Measurements from ENCODE around the gene SELENOI.
"Not testable (repeated sequence)": the region's sequence is repeated elsewhere in the genome, so short reads cannot be mapped to it uniquely, and the experiment has no call there.

Gene SELENOI

GRCh38 chr2:26325851-26326250, 20.1 kb upstream of the SELENOI start:
- Histone ChIP-seq H2BK15ac (ENCODE audit: low read depth, poor library complexity, severe bottlenecking) (no peak overlapping the region), H2AK5ac (ENCODE audit: low read length, severe bottlenecking) (no peak overlapping the region), H3K4me1 (ENCODE audit: control insufficient read depth, insufficient read depth, low read depth, low read length) (no peaks in the 10 kb centered on the region), H3K4me2 (ENCODE audit: low read length, poor library complexity, severe bottlenecking) (no peak overlapping the region), H3K18ac (ENCODE audit: low read depth in 1 of 2, low read length in 2 of 2) (no peak overlapping the region), H3K4me3 (ENCODE audit: insufficient read depth in 1 of 2, low read depth in 1 of 2, low read length in 2 of 2) (no peak overlapping the region), H3K27me3 (ENCODE audit: control insufficient read depth in 1 of 2, insufficient read depth in 1 of 2, low read length in 2 of 2) (peaks cover 3 to 6% of the 10 kb centered on the region in 2 experiments), H4K91ac (ENCODE audit: low read length) (no peak overlapping the region), H2AFZ (ENCODE audit: low read depth, low read length) (no peak overlapping the region), H2BK5ac (ENCODE audit: low read depth, low read length, poor library complexity, severe bottlenecking) (no peak overlapping the region), H3K36me3 (ENCODE audit: control insufficient read depth in 1 of 2, insufficient read depth in 2 of 2, low read depth in 1 of 2, low read length in 2 of 2) (no peaks in the 10 kb centered on the region), H3K9me3 (ENCODE audit: control insufficient read depth, low read length) (no peaks in the 10 kb centered on the region), H3K79me1 (replicated peaks; ENCODE audit: low read length, poor library complexity, severe bottlenecking) (no peaks in the 10 kb centered on the region), H3K14ac (ENCODE audit: low read length in 2 of 2) (no peak overlapping the region), H3K9ac (ENCODE audit: low read length) (no peak overlapping the region), H4K8ac (ENCODE audit: low read length) (no peak overlapping the region), H2BK120ac (ENCODE audit: low read depth, low read length) (no peak overlapping the region), H2BK12ac (ENCODE audit: low read length in 2 of 2) (no peak overlapping the region), H3K27ac (ENCODE audit: low read length, poor library complexity, severe bottlenecking) (no peak overlapping the region), H3K4ac (ENCODE audit: low read depth in 1 of 2, low read length in 2 of 2) (no peak overlapping the region), H3K23ac (ENCODE audit: low read length in 2 of 2) (no peak overlapping the region)
- peak; percentile 70 for DNase-seq
- WGBS: 50% methylated on average over 4 of the region's 4 CpGs

- Histone ChIP-seq H3K18ac (ENCODE audit: low read depth in 1 of 2, low read length in 2 of 2) (no peak overlapping the region), H3K9me3 (ENCODE audit: control insufficient read depth, low read length) (no peaks in the 10 kb centered on the region), H4K91ac (ENCODE audit: low read length) (no peak overlapping the region), H2BK5ac (ENCODE audit: low read depth, low read length, poor library complexity, severe bottlenecking) (no peak overlapping the region), H3K9ac (ENCODE audit: low read length) (no peak overlapping the region), H3K23ac (ENCODE audit: low read length in 2 of 2) (no peak overlapping the region), H3K79me1 (replicated peaks; ENCODE audit: low read length, poor library complexity, severe bottlenecking) (no peaks in the 10 kb centered on the region), H3K14ac (ENCODE audit: low read length in 2 of 2) (no peak overlapping the region), H2AK5ac (ENCODE audit: low read length, severe bottlenecking) (no peak overlapping the region), H3K27me3 (ENCODE audit: control insufficient read depth in 1 of 2, insufficient read depth in 1 of 2, low read length in 2 of 2) (no peaks in the 10 kb centered on the region), H3K4ac (ENCODE audit: low read depth in 1 of 2, low read length in 2 of 2) (no peak overlapping the region), H3K27ac (ENCODE audit: low read length, poor library complexity, severe bottlenecking) (no peak overlapping the region), H2BK120ac (ENCODE audit: low read depth, low read length) (no peak overlapping the region), H3K4me2 (ENCODE audit: low read length, poor library complexity, severe bottlenecking) (no peak overlapping the region), H3K4me1 (ENCODE audit: control insufficient read depth, insufficient read depth, low read depth, low read length) (no peaks in the 10 kb centered on the region), H2AFZ (ENCODE audit: low read depth, low read length) (no peak overlapping the region), H2BK15ac (ENCODE audit: low read depth, poor library complexity, severe bottlenecking) (no peak overlapping the region), H4K8ac (ENCODE audit: low read length) (no peak overlapping the region), H3K4me3 (ENCODE audit: insufficient read depth in 1 of 2, low read depth in 1 of 2, low read length in 2 of 2) (no peak overlapping the region), H2BK12ac (ENCODE audit: low read length in 2 of 2) (no peak overlapping the region), H3K36me3 (ENCODE audit: control insufficient read depth in 1 of 2, insufficient read depth in 2 of 2, low read depth in 1 of 2, low read length in 2 of 2) (no peaks in the 10 kb centered on the region)
- no peak for DNase-seq
- WGBS: 100% methylated on average over 1 of the region's 1 CpG
Observed at GRCh38 chr2:26326514-26326913, 19.4 kb upstream of the SELENOI start.

- H3K4me2 ChIP-seq (ENCODE audit: low read length, poor library complexity, severe bottlenecking): no peak overlapping the region
- DNase-seq: peak; percentile 51
- no peak overlapping the region for H2AK5ac ChIP-seq (ENCODE audit: low read length, severe bottlenecking)
Observed at GRCh38 chr2:26327291-26328272, 18.4 kb upstream of the SELENOI start.

GRCh38 chr2:26329083-26329482, 16.9 kb upstream of the SELENOI start:
- not testable (repeated sequence) for H3K23ac ChIP-seq (ENCODE audit: low read length in 2 of 2); H4K8ac ChIP-seq (ENCODE audit: low read length); H3K79me1 ChIP-seq (replicated peaks; ENCODE audit: low read length, poor library complexity, severe bottlenecking); H2BK12ac ChIP-seq (ENCODE audit: low read length in 2 of 2); H2BK5ac ChIP-seq (ENCODE audit: low read depth, low read length, poor library complexity, severe bottlenecking); H3K9me3 ChIP-seq (ENCODE audit: control insufficient read depth, low read length); H2AK5ac ChIP-seq (ENCODE audit: low read length, severe bottlenecking); H3K14ac ChIP-seq (ENCODE audit: low read length in 2 of 2); H2BK15ac ChIP-seq (ENCODE audit: low read depth, poor library complexity, severe bottlenecking); H2AFZ ChIP-seq (ENCODE audit: low read depth, low read length); H3K27ac ChIP-seq (ENCODE audit: low read length, poor library complexity, severe bottlenecking); H2BK120ac ChIP-seq (ENCODE audit: low read depth, low read length); H3K27me3 ChIP-seq (ENCODE audit: control insufficient read depth in 1 of 2, insufficient read depth in 1 of 2, low read length in 2 of 2); H3K18ac ChIP-seq (ENCODE audit: low read depth in 1 of 2, low read length in 2 of 2); H3K4ac ChIP-seq (ENCODE audit: low read depth in 1 of 2, low read length in 2 of 2); H3K4me1 ChIP-seq (ENCODE audit: control insufficient read depth, insufficient read depth, low read depth, low read length); H3K4me3 ChIP-seq (ENCODE audit: insufficient read depth in 1 of 2, low read depth in 1 of 2, low read length in 2 of 2); H4K91ac ChIP-seq (ENCODE audit: low read length); DNase-seq; H3K4me2 ChIP-seq (ENCODE audit: low read length, poor library complexity, severe bottlenecking); H3K9ac ChIP-seq (ENCODE audit: low read length); H3K36me3 ChIP-seq (ENCODE audit: control insufficient read depth in 1 of 2, insufficient read depth in 2 of 2, low read depth in 1 of 2, low read length in 2 of 2)
- WGBS: 97% methylated on average over 4 of the region's 4 CpGs

More at GRCh38 chr2:26327291-26328272, 18.4 kb upstream of the SELENOI start:
- Histone ChIP-seq H3K4ac (ENCODE audit: low read depth in 1 of 2, low read length in 2 of 2) (no peak overlapping the region), H3K4me3 (ENCODE audit: insufficient read depth in 1 of 2, low read depth in 1 of 2, low read length in 2 of 2) (no peak overlapping the region), H3K27me3 (ENCODE audit: control insufficient read depth in 1 of 2, insufficient read depth in 1 of 2, low read length in 2 of 2) (no peaks in the 10 kb centered on the region), H2BK12ac (ENCODE audit: low read length in 2 of 2) (no peak overlapping the region), H2BK15ac (ENCODE audit: low read depth, poor library complexity, severe bottlenecking) (no peak overlapping the region), H2BK120ac (ENCODE audit: low read depth, low read length) (no peak overlapping the region), H3K9ac (ENCODE audit: low read length) (peak overlapping the region; percentile 1), H3K27ac (ENCODE audit: low read length, poor library complexity, severe bottlenecking) (no peak overlapping the region), H3K9me3 (ENCODE audit: control insufficient read depth, low read length) (no peaks in the 10 kb centered on the region), H3K18ac (ENCODE audit: low read depth in 1 of 2, low read length in 2 of 2) (no peak overlapping the region), H2BK5ac (ENCODE audit: low read depth, low read length, poor library complexity, severe bottlenecking) (no peak overlapping the region), H3K4me1 (ENCODE audit: control insufficient read depth, insufficient read depth, low read depth, low read length) (no peaks in the 10 kb centered on the region), H4K8ac (ENCODE audit: low read length) (no peak overlapping the region), H3K36me3 (ENCODE audit: control insufficient read depth in 1 of 2, insufficient read depth in 2 of 2, low read depth in 1 of 2, low read length in 2 of 2) (no peaks in the 10 kb centered on the region), H3K23ac (ENCODE audit: low read length in 2 of 2) (no peak overlapping the region), H4K91ac (ENCODE audit: low read length) (no peak overlapping the region), H3K14ac (ENCODE audit: low read length in 2 of 2) (no peak overlapping the region), H3K79me1 (replicated peaks; ENCODE audit: low read length, poor library complexity, severe bottlenecking) (no peaks in the 10 kb centered on the region), H2AFZ (ENCODE audit: low read depth, low read length) (no peak overlapping the region)
- WGBS: 58% methylated on average over 2 of the region's 5 CpGs

All from mesenchymal stem cell (in vitro differentiated cells and primary cell).